ENCODE results near the gene BTG3.

DNA sequence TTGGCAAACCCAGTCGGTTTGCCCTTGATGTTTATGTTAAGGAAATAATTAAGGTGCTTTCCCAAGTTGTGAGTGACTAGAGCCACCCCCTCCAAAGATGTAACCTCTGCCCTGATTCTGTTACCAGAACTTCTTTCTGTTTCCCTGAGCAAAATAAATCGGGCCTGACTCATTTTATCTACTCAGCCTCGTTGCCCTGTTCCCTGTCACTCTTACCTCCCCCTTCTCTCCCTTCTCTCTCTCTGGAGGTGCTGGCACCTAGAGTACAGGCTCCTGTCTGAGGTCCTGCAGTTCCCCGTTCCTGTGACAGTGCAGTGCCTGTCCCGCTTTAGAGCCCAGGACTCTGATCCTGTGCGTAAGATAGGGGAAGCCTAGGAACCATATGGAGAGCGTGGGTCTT, 64.4 kb downstream of the BTG3 start:
- TF ChIP-seq EP300 (IDR thresholded peaks at IDR 0.05) = no peak
- TF ChIP-seq, protein P1, sequence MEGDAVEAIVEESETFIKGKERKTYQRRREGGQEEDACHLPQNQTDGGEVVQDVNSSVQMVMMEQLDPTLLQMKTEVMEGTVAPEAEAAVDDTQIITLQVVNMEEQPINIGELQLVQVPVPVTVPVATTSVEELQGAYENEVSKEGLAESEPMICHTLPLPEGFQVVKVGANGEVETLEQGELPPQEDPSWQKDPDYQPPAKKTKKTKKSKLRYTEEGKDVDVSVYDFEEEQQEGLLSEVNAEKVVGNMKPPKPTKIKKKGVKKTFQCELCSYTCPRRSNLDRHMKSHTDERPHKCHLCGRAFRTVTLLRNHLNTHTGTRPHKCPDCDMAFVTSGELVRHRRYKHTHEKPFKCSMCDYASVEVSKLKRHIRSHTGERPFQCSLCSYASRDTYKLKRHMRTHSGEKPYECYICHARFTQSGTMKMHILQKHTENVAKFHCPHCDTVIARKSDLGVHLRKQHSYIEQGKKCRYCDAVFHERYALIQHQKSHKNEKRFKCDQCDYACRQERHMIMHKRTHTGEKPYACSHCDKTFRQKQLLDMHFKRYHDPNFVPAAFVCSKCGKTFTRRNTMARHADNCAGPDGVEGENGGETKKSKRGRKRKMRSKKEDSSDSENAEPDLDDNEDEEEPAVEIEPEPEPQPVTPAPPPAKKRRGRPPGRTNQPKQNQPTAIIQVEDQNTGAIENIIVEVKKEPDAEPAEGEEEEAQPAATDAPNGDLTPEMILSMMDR (IDR thresholded peaks at IDR 0.05) = no peak
- no peak for TF ChIP-seq POLR2A (IDR thresholded peaks at IDR 0.05)

Measured in tibial nerve (tissue), 4 donors.